A549 (cell line): ENCODE results near the gene EDARADD.

Experiments used
- BCL3 ChIP-seq: fragments of >200 bp; sonication (Bioruptor Twin); formaldehyde crosslinking; IDR thresholded peaks from 3 replicates; pipeline ENCODE4 v1.6.1; 2016
- CHD4 ChIP-seq: fragments of 200-600 bp; sonication (generic); IDR thresholded peaks from 2 replicates; pipeline ENCODE4 v1.6.1; 2016; ENCODE audit warnings: antibody characterized with exemption, mild to moderate bottlenecking, borderline replicate concordance
- CTCF ChIP-seq: fragments of >200 bp; sonication (Bioruptor Twin); formaldehyde crosslinking; IDR thresholded peaks from 3 replicates; pipeline ENCODE4 v1.5.1; 2016
- KDM5A ChIP-seq: fragments of 200-600 bp; sonication (generic); IDR thresholded peaks from 2 replicates; pipeline ENCODE4 v1.6.1; 2016; ENCODE audit warnings: antibody characterized with exemption, mild to moderate bottlenecking
- POLR2A ChIP-seq: IDR thresholded peaks from 2 replicates; pipeline ENCODE4 v1.6.1; 2012; ENCODE audit warnings: mild to moderate bottlenecking, low read length
- POLR2AphosphoS2 ChIP-seq: conservative IDR thresholded peaks from 2 replicates; pipeline ENCODE4 v1.6.1; 2012; ENCODE audit warnings: low read length, improper control_type of control experiment, inconsistent platforms
- RAD21 ChIP-seq, 2 experiments: fragments of >200 bp in 1 of 2; sonication (Bioruptor Twin) in 1 of 2; formaldehyde crosslinking in 1 of 2; IDR thresholded peaks in 1 of 2; conservative IDR thresholded peaks in 1 of 2; 2 replicates in 1 of 2; 3 replicates in 1 of 2; pipeline ENCODE4 v1.6.1; 2012 to 2018; ENCODE audit warnings: inconsistent platforms in 1 of 2
- REST ChIP-seq: fragments of 200-600 bp; sonication (generic); IDR thresholded peaks from 2 replicates; pipeline ENCODE4 v1.6.1; 2016; ENCODE audit warnings: antibody characterized with exemption, mild to moderate bottlenecking, moderate library complexity
- RNF2 ChIP-seq: fragments of 200-600 bp; sonication (generic); IDR thresholded peaks from 2 replicates; pipeline ENCODE4 v1.6.1; 2016; ENCODE audit warnings: low read depth, mild to moderate bottlenecking, antibody characterized with exemption, moderate library complexity, borderline replicate concordance
- SREBF2 ChIP-seq: fragments of 450-650 bp; IDR thresholded peaks from 2 replicates; pipeline ENCODE4 v1.6.1; 2014; ENCODE audit warnings: mild to moderate bottlenecking, moderate library complexity
- USF2 ChIP-seq: fragments of 450-650 bp; IDR thresholded peaks from 2 replicates; pipeline ENCODE4 v1.6.1; 2014; ENCODE audit warnings: antibody characterized with exemption

- TF ChIP-seq SREBF2, result no peak
- TF ChIP-seq CHD4, result no peak
- TF ChIP-seq CTCF, result no peak
- TF ChIP-seq RNF2, result no peak
- TF ChIP-seq USF2, result peak; percentile 35; the same call in 1 of the 2 replicates
- no peak for TF ChIP-seq REST
- TF ChIP-seq POLR2AphosphoS2, result no peak
- no peak for TF ChIP-seq KDM5A
- no peak for TF ChIP-seq POLR2A
- no peak for TF ChIP-seq RAD21 (conservative IDR thresholded peaks at IDR 0.05 in 1 of 2, IDR thresholded peaks at IDR 0.05 in 1 of 2)
- no peak for TF ChIP-seq BCL3
These were observed 26.9 kb downstream of the EDARADD start for GRCh38 chr1:236421022-236421421.
